HK-2 (cell line): ENCODE measurements around the gene NFIB.

Experiments used
- DNase-seq: peaks from one replicate; pipeline ENCODE4 v3.0.0-alpha.2; 2018; ENCODE audit not compliant: unreplicated experiment

The NFIB gene

GRCh38 chr9:14188538-14188937 lies 125.4 kb downstream of the NFIB start:
- DNase-seq, result no peak

- no peak for DNase-seq
Measured at GRCh38 chr9:14188011-14188410, 125.9 kb downstream of the NFIB start.

- DNase-seq, result no peak
Measured at GRCh38 chr9:14186096-14186495, 127.8 kb downstream of the NFIB start.

GRCh38 chr9:14185016-14185415 lies 128.9 kb downstream of the NFIB start:
- DNase-seq, result no peak

GRCh38 chr9:14183001-14183400 lies 130.9 kb downstream of the NFIB start:
- no peak for DNase-seq

- DNase-seq, result no peak
Measured at GRCh38 chr9:14180960-14181537, 132.9 kb downstream of the NFIB start.

GRCh38 chr9:14180093-14180959 lies 133.6 kb downstream of the NFIB start:
- DNase-seq, result no peak

GRCh38 chr9:14179449-14179848 lies 134.5 kb downstream of the NFIB start:
- no peak for DNase-seq

GRCh38 chr9:14175778-14176177 lies 138.2 kb downstream of the NFIB start:
- no peak for DNase-seq

- DNase-seq, result no peak
Measured at GRCh38 chr9:14173713-14174112, 140.2 kb downstream of the NFIB start.

GRCh38 chr9:14170973-14171596 lies 142.9 kb downstream of the NFIB start:
- no peak for DNase-seq

- DNase-seq, result no peak
Measured at GRCh38 chr9:14170392-14170931, 143.5 kb downstream of the NFIB start.

- DNase-seq, result no peak
Measured at GRCh38 chr9:14168381-14168780, 145.6 kb downstream of the NFIB start.

GRCh38 chr9:14165376-14166035 lies 148.4 kb downstream of the NFIB start:
- DNase-seq, result no peak

- DNase-seq, result no peak
Measured at GRCh38 chr9:14164908-14165307, 149.0 kb downstream of the NFIB start.

GRCh38 chr9:14159440-14160216 lies 154.3 kb downstream of the NFIB start:
- DNase-seq, result no peak

- DNase-seq, result no peak
Measured at GRCh38 chr9:14158916-14159315, 155.0 kb downstream of the NFIB start.

- DNase-seq, result no peak
Measured at GRCh38 chr9:14158136-14158813, 155.7 kb downstream of the NFIB start.

- DNase-seq, result no peak
Measured at GRCh38 chr9:14157191-14157590, 156.8 kb downstream of the NFIB start.

GRCh38 chr9:14156046-14156445 lies 157.9 kb downstream of the NFIB start:
- DNase-seq, result no peak

GRCh38 chr9:14155237-14155636 lies 158.7 kb downstream of the NFIB start:
- no peak for DNase-seq
